Esophagus (tissue), 2 donors: Measurements from ENCODE around the gene BMP10. TPM values are rescaled to one million over a fixed set of nuclear protein-coding genes. Genes with fewer than 3 reads are reported as not detected.

Source experiments
- H3K27ac ChIP-seq, 2 donors: one replicate each; pipeline ENCODE4 v1.5.1; 2013; ENCODE audit warnings: low read depth in 2 of 2, mild to moderate bottlenecking in 2 of 2, inconsistent platforms in 1 of 2, low read length in 1 of 2, moderate library complexity in 1 of 2
- H3K27me3 ChIP-seq, 2 donors: one replicate each; pipeline ENCODE4 v1.6.1; 2013; ENCODE audit warnings: low read length in 2 of 2, control low read depth in 1 of 2, mild to moderate bottlenecking in 1 of 2; ENCODE audit not compliant: insufficient read depth in 2 of 2, control insufficient read depth in 1 of 2
- H3K36me3 ChIP-seq, 2 donors: one replicate each; pipeline ENCODE4 v1.6.1; 2013; ENCODE audit warnings: low read length in 1 of 2; ENCODE audit not compliant: control insufficient read depth in 2 of 2, insufficient read depth in 2 of 2
- H3K4me1 ChIP-seq, 2 donors: one replicate each; pipeline ENCODE4 v1.6.1; 2013; ENCODE audit warnings: low read length in 1 of 2; ENCODE audit not compliant: control insufficient read depth in 2 of 2, insufficient read depth in 2 of 2
- H3K4me3 ChIP-seq, 2 donors: one replicate each; pipeline ENCODE4 v1.5.1; 2013; ENCODE audit warnings: low read length in 2 of 2, mild to moderate bottlenecking in 2 of 2, low read depth in 1 of 2, moderate library complexity in 1 of 2
- H3K9me3 ChIP-seq, 2 donors: one replicate each; pipeline ENCODE4 v1.6.1; 2013; ENCODE audit warnings: mild to moderate bottlenecking in 2 of 2, low read depth in 1 of 2, low read length in 1 of 2, moderate library complexity in 1 of 2; ENCODE audit not compliant: control insufficient read depth in 2 of 2, insufficient read depth in 1 of 2
- WGBS, 2 donors: extraction: QIAGEN DNeasy Blood & Tissue Kit; methylation state at CpG; one replicate each; pipeline ENCODE4 v1.1.7; 2013; 5-methylcytosine and 5-hydroxymethylcytosine counted together
- polyA plus RNA-seq, 2 donors: library from polyadenylated mRNA; stranded (reverse); fragments of 200-250 nt; gene quantifications; one replicate each; pipeline ENCODE4 v1.2.3, GENCODE V29; 2013
- donor health status: healthy with polysubstance abuse.
- donor health status: Bipolar disorder and iron deficiency.

Gene BMP10
- polyA plus RNA-seq = not detected

DNA sequence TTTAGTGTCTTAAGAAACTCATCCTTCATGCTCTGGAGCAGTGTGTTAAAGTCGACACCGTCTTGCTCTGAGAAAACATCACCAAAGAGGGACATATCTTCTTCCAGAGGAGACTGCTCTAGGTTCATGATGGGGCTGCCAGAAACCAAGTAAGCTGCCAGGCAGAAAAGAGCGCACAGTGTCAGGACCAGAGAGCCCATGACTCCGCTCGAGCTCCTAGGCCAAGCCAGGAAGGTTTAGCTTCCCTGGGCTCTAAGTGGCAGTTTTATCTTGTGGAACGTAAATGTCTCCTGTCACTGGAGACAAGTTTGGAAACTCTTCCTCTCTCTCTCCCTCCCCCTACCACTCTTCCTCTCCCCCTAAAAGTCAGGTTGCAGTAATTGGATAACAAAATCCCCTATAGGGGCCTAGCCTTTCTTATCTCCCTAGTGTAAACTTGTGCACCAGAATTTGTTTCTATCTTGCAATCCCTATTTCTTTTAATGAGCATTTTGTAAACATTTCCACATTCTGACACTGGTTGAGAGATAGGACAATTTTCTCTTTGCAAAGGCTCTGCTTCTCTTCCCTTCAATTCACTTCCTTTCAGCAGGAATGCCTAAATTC, at the start of gene BMP10:
BMP10 (minus strand) TSS at position 239 of the 606 bp plus-strand sequence; CDS start at position 200, 39 bp downstream.
- Histone ChIP-seq H3K4me1 (no peaks in the 10 kb centered on the region), H3K4me3 (no peak within 1 kb of the TSS), H3K36me3 (no peaks in the 10 kb centered on the region), H3K27ac (no peak within 1 kb of the TSS), H3K27me3 (no peaks in the 10 kb centered on the region), H3K9me3 (no peaks in the 10 kb centered on the region)
- WGBS, 2 donors = 78 to 85% methylated on average over 6 of the region's 6 CpGs

- H3K4me1 ChIP-seq = no peaks in the 10 kb centered on the region
- 70 to 83% methylated on average over 6 of the region's 6 CpGs for WGBS, 2 donors
These were observed 49.4 kb upstream of the BMP10 start for GRCh38 chr2:68920481-68921170.

DNA sequence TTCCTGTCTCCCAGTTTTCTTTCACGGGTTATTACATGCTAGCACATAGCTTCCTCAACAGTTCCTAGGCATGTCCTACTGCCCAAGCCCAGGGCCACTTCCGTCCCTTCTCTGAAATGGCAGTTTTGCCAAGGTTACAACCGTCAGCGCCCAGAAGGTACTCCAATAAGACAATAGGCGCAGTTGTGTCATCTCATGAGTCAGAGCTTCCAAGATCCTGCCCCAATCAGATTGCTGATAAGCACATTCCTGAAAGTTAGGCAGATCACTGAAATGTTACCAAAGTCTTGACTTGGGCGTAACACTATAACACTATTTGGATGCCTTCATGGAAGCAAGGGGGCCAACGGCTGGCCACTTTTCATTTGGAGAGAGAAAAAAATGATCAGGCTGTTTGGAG, 47.3 kb upstream of the BMP10 start:
- no peaks in the 10 kb centered on the region for H3K4me1 ChIP-seq
- 86 to 90% methylated on average over 7 of the region's 7 CpGs for WGBS, 2 donors
- no peaks in the 10 kb centered on the region for H3K36me3 ChIP-seq
- H3K4me3 ChIP-seq = no peak overlapping the region
- no peaks in the 10 kb centered on the region for H3K9me3 ChIP-seq
- H3K27me3 ChIP-seq = no peaks in the 10 kb centered on the region
- no peak overlapping the region for H3K27ac ChIP-seq

More at GRCh38 chr2:68920481-68921170, 49.4 kb upstream of the BMP10 start:
- no peaks in the 10 kb centered on the region for H3K9me3 ChIP-seq
- no peaks in the 10 kb centered on the region for H3K36me3 ChIP-seq
- H3K27me3 ChIP-seq = no peaks in the 10 kb centered on the region
- H3K27ac ChIP-seq = no peak overlapping the region
- H3K4me3 ChIP-seq = no peak overlapping the region

- Histone ChIP-seq H3K4me3 (no peak overlapping the region), H3K9me3 (no peaks in the 10 kb centered on the region), H3K27ac (no peak overlapping the region), H3K27me3 (no peaks in the 10 kb centered on the region), H3K4me1 (no peaks in the 10 kb centered on the region), H3K36me3 (no peaks in the 10 kb centered on the region)
- WGBS, 2 donors = 46 to 51% methylated on average over 3 of the region's 3 CpGs
These were observed 46.0 kb upstream of the BMP10 start for GRCh38 chr2:68917034-68917718.

DNA sequence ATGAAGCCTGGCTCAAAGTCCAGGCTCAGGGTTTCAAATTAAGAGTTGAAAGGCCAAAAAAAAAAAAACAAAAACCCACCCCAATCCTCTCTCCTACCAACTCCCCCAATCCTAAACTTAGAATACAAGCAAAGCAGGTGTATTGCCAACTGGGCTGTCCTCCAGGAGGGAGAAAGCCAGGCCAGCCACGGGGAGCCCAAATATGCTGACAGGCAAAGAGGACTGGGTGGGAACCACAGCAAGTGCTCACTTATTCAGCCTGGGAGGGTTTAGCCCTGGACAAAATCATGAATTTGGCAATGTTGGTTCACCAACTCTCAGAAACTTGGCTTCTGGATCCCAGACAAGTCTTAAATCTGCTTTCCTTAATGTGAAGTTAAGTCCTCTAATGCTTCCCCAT, 45.0 kb upstream of the BMP10 start:
- Histone ChIP-seq H3K27ac (no peak overlapping the region), H3K9me3 (no peaks in the 10 kb centered on the region), H3K4me3 (no peak overlapping the region), H3K36me3 (no peaks in the 10 kb centered on the region), H3K27me3 (no peaks in the 10 kb centered on the region), H3K4me1 (no peaks in the 10 kb centered on the region)
- WGBS, 2 donors = 32 to 60% methylated on average over 1 of the region's 1 CpG

GRCh38 chr2:68915393-68915792, 44.2 kb upstream of the BMP10 start:
- Histone ChIP-seq H3K27me3 (no peaks in the 10 kb centered on the region), H3K9me3 (no peaks in the 10 kb centered on the region), H3K36me3 (no peaks in the 10 kb centered on the region), H3K4me1 (no peaks in the 10 kb centered on the region), H3K27ac (no peak overlapping the region), H3K4me3 (no peak overlapping the region)
- WGBS, 2 donors = 95 to 97% methylated on average over 4 of the region's 4 CpGs

- no peak overlapping the region for H3K4me3 ChIP-seq
- peaks cover 3 to 5% of the 10 kb centered on the region in 2 donors for H3K4me1 ChIP-seq
- WGBS, 2 donors = 96% methylated on average over 3 of the region's 3 CpGs
- H3K27me3 ChIP-seq = no peaks in the 10 kb centered on the region
- H3K27ac ChIP-seq = no peak overlapping the region
- no peaks in the 10 kb centered on the region for H3K36me3 ChIP-seq
- no peaks in the 10 kb centered on the region for H3K9me3 ChIP-seq
These were observed 42.2 kb upstream of the BMP10 start for GRCh38 chr2:68913359-68913758.

DNA sequence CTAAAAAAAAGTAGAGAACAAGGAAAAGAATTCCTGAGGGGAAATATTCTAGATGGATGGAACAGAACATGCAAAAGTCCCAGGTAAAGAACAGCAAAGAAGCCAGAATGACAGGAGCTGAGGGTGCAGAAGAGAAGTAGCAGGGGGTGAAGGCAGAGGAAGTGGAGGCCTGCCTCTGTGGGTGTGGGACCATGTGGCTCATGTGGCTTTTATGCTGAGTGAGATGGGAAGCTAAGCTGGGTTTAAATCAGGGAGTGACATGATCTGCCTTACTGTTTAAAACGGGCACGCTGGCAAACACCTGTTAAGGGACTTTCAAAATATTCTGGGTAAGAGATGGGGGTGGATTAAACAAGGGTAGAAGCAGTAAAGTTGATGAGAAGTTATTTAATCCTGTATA, 41.5 kb upstream of the BMP10 start:
- H3K4me1 ChIP-seq = peaks cover 3 to 5% of the 10 kb centered on the region in 2 donors
- no peak overlapping the region for H3K4me3 ChIP-seq
- WGBS, 2 donors = 35 to 45% methylated on average over 2 of the region's 2 CpGs
- no peaks in the 10 kb centered on the region for H3K9me3 ChIP-seq
- no peak overlapping the region for H3K27ac ChIP-seq
- H3K36me3 ChIP-seq = no peaks in the 10 kb centered on the region
- no peaks in the 10 kb centered on the region for H3K27me3 ChIP-seq

GRCh38 chr2:68912111-68912510, 40.9 kb upstream of the BMP10 start:
- H3K4me1 ChIP-seq = peaks cover 3 to 5% of the 10 kb centered on the region in 2 donors
- no peaks in the 10 kb centered on the region for H3K9me3 ChIP-seq
- H3K27me3 ChIP-seq = no peaks in the 10 kb centered on the region
- no peaks in the 10 kb centered on the region for H3K36me3 ChIP-seq
- H3K4me3 ChIP-seq = no peak overlapping the region
- WGBS, 2 donors = 92 to 95% methylated on average over 3 of the region's 3 CpGs
- no peak overlapping the region for H3K27ac ChIP-seq
